ENCODE measurements around the gene SLC35E3.
A peak's percentile ranks its signal among the peaks of the same experiment; 100 is the strongest.

Gene SLC35E3

GRCh38 chr12:68771223-68771925, 25.4 kb downstream of the SLC35E3 start:
- DNase-seq = no peak

GRCh38 chr12:68772714-68773113, 26.7 kb downstream of the SLC35E3 start:
- no peak for DNase-seq

- DNase-seq = no peak
These were observed 27.6 kb downstream of the SLC35E3 start for GRCh38 chr12:68773582-68773981.

GRCh38 chr12:68775121-68775630, 29.2 kb downstream of the SLC35E3 start:
- DNase-seq = no peak

- no peak for DNase-seq
These were observed 31.1 kb downstream of the SLC35E3 start for GRCh38 chr12:68776976-68777610.

- DNase-seq = no peak
These were observed 33.3 kb downstream of the SLC35E3 start for GRCh38 chr12:68779280-68779679.

- no peak for DNase-seq
These were observed 34.8 kb downstream of the SLC35E3 start for GRCh38 chr12:68780731-68781130.

GRCh38 chr12:68781728-68782127, 35.8 kb downstream of the SLC35E3 start:
- no peak for DNase-seq

DNA sequence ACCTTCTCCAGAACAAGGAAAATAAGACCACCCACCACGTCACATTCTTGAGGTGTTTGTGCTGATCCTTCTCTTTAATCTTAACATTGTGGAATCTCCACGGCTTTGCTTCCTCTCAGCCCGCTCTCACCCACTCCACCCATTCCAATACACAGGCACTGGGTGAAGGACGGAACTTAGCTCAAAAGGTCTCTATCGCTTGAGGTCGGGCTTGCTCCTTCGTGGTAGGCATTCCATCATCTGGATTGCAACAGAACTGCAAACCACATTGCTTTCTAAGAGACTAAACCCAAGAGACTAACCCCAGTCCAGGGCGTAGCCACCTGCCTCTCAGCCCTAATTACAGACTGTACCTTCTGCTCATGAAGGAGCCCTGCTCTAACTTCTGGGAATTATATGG, 38.0 kb downstream of the SLC35E3 start:
- no peak for DNase-seq

DNA sequence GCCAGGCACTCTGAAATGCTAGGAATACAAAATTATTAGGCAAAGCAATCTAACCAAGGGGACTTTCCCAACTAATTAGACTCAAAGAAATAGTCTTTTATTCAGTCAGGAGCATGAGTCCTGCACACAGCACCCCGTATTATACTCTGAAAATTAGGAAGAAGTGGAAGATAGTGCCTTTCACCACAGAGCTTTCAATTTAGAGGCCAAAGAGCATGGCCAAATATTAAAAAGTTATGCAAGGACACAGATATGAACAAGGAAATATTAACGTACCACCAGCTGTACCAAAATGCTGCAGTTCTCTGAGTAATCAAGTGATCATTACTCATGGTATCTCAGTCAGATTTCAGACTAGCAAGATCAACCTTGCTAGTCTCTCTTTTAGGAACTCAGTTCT, 39.4 kb downstream of the SLC35E3 start:
- DNase-seq = no peak

GRCh38 chr12:68785823-68786222, 39.8 kb downstream of the SLC35E3 start:
- no peak for DNase-seq

DNA sequence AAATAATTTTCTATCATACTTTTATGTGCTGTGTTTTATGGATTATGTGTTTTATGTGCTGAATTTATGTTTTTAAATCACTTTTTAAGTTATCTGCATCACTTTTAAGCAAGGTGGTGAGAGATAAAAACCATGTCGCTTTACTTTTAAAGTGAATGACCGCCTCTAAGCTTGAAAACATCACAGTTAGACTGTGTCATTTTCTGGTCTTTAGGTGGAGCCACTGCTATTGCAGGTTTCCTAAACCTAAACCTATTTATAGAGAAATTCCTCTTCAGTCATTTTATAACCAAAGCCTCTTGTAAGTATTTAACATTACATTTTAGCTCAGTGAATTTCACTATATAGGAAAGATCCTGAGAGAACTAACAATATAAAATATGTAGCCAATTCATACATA, 41.0 kb downstream of the SLC35E3 start:
- peak; percentile 4 for DNase-seq

- no peak for DNase-seq
These were observed 42.7 kb downstream of the SLC35E3 start for GRCh38 chr12:68788554-68789143.

- DNase-seq = no peak
These were observed 43.3 kb downstream of the SLC35E3 start for GRCh38 chr12:68789144-68789878.

- no peak for DNase-seq
These were observed 44.3 kb downstream of the SLC35E3 start for GRCh38 chr12:68790081-68790951.

DNA sequence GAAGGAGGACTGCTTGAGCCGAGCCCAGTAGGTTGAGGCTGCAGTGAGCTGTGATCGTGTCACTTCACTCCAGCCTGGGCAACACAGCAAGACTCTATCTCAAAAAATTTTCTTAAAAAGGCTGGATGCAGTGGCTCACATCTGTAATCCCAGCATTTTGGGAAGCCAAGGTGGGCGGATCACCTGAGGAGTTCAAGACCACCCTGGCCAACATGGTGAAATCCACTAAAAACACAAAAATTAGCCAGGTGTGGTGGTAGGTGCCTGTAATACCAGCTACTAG, 44.9 kb downstream of the SLC35E3 start:
- no peak for DNase-seq

DNA sequence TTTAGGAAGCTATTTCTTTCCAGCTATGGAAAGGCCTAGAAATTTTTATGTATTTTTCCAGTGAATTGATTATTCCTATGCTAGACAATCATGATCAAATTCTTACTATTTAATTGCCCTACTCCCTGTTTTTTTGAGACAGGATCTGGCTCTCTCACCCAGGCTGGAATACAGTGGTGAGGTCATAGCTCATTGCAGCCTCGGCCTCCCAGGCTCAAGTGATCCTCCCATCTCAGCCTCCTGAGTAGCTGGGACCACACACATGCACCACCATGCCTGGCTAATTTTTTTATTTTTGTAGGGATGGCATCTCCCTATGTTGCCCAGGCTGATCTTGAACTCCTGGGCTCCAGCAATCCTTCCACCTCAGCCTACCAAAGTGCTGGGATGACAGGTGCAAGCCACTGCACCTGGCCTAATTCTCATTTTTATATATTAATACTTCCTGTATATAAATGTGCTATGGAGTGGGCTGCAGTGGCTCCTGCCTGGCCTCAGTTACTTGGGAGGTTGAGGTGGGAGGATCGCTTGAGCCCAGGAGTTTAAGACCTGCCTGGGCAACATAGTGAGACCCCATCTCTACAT, 46.0 kb downstream of the SLC35E3 start:
- no peak for DNase-seq

DNA sequence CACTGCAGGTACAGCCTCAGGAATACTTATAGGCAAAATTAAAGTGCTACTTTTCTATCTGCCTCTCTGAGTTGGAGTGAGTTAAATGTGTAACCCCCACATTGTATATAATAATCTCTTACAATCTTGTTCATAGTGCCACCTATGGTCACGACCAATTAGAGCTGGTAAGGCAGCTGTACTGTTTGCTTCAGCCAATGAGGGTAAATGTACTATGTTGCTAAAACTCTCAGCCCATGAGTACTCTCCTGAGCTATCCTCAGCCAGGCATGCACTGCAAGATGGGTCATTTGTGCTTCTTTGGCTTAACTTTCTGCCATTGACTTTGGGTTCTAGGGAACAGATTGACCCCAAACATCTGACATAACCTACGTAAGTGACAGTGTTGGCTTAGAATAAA, 47.0 kb downstream of the SLC35E3 start:
- DNase-seq = peak; percentile 9

- no peak for DNase-seq
These were observed 47.5 kb downstream of the SLC35E3 start for GRCh38 chr12:68793436-68793835.

DNA sequence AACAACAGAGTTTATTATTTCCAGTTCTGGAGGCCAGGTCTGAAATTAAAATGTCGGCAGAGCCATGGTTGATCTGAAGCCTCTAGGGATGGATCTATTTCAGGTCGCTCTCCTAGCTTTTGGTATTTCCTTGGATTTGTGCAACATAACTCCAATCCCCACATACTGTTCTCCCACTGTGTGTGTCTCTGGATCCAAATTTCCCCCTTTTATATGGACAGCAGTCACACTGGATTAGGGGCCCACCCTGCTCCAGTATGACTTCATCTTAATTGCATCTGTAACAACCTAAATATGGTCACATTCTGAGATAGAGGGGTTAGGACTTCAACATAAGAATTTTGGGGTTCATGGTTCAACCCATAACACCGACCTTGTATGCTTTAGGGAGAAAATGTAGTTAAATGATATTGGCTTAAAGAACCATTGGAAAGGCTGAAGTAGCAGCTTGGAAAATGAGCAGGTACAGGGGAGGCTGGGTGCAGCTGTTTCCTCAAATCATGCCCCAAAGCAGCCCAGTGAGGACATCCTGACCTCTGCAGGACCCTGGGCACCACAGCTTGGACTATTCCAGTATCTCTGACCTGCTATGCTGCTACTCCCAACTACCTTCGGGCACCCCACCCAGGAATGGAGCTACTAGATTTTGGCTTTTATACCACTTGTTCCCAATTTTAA, 48.1 kb downstream of the SLC35E3 start:
- no peak for DNase-seq

DNA sequence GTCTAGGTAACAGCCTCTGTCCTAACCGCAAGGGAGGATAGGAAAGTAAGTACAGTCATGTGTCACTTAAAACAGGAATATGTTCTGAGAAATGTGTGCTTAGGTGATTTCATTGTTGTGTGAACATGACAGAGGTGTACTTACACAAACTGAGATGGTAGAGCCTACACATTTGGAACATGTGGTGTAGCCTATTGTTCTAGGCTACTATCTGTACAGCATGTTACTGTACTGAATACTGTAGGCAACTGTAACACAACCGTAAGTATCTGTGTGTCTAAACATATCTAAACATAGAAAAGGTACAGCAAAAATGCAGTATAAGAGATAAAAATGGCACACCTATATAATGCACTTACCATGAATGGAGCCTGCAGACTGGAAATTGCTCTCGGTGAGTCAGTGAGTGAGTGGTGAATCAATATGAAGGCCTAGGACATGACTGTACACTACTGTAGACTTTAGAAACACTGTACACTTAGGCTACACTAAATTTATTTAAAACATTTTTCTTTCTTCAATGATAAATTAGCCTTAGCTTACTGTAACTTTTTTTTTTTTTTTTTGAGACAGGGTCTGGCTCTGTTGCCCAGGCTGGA, 48.8 kb downstream of the SLC35E3 start:
- no peak for DNase-seq
